PC-9 (cell line): ENCODE data around the gene GRIN3A. TPM values are rescaled to one million over a fixed set of nuclear protein-coding genes. Genes with fewer than 3 reads are reported as not detected.

Source experiments
- BruUV-seq: library from RNA; stranded (reverse); fragments of 400-500 nt; replicated peaks from 2 replicates; lab custom pipeline; 2021; lab: Mats Ljungman, UMichigan
- CTCF ChIA-PET: fragments of 300-600 bp; sonication (Branson Sonifier 250); formaldehyde crosslinking; loops from one replicate; lab custom pipeline; 2022; ENCODE audit warnings: antibody characterized with exemption; lab: Charles Lee
- POLR2A ChIA-PET: fragments of 300-600 bp; sonication (Branson Sonifier 250); formaldehyde crosslinking; loops from one replicate; lab custom pipeline; 2022; ENCODE audit warnings: antibody characterized with exemption; ENCODE audit not compliant: unreplicated experiment; lab: Charles Lee
- DNase-seq, 2 experiments: peaks; one replicate each; pipeline versions ENCODE4 v3.0.0 to v3.0.0-alpha.2; 2015 to 2022; ENCODE audit warnings: mixed read lengths in 1 of 2
- H2AFZ ChIP-seq: fragments of 200-600 bp; sonication (generic); 2 replicates; pipeline ENCODE4 v1.8.1; 2017; ENCODE audit warnings: antibody characterized with exemption
- H3F3A ChIP-seq: fragments of 200-600 bp; sonication (generic); 2 replicates; pipeline ENCODE4 v1.8.1; 2017; ENCODE audit warnings: antibody characterized with exemption, mild to moderate bottlenecking, low read depth; ENCODE audit not compliant: insufficient read depth
- H3K27ac ChIP-seq: fragments of 200-600 bp; sonication (generic); 2 replicates; pipeline ENCODE4 v1.6.1; 2016; ENCODE audit warnings: mixed run types
- H3K27me3 ChIP-seq: fragments of 200-600 bp; sonication (generic); 2 replicates; pipeline ENCODE4 v1.6.1; 2016; ENCODE audit warnings: low read depth, mixed run types; ENCODE audit not compliant: insufficient read depth
- H3K36me3 ChIP-seq: fragments of 200-600 bp; sonication (generic); 2 replicates; pipeline ENCODE4 v1.6.1; 2016; ENCODE audit warnings: low read depth, mixed run types
- H3K4me1 ChIP-seq: fragments of 200-600 bp; sonication (generic); replicated peaks from 2 replicates; pipeline ENCODE4 v1.6.1; 2016; ENCODE audit warnings: mixed run types; ENCODE audit not compliant: insufficient read depth
- H3K4me2 ChIP-seq: fragments of 200-600 bp; sonication (generic); 2 replicates; pipeline ENCODE4 v1.6.1; 2017; ENCODE audit warnings: mixed run types
- H3K4me3 ChIP-seq: fragments of 200-600 bp; sonication (generic); 2 replicates; pipeline ENCODE4 v1.6.1; 2016; ENCODE audit warnings: mixed run types
- H3K79me2 ChIP-seq: fragments of 200-600 bp; sonication (generic); 2 replicates; pipeline ENCODE4 v1.6.1; 2017; ENCODE audit warnings: low read depth, mixed run types
- H3K9me2 ChIP-seq: fragments of 200-600 bp; sonication (generic); 2 replicates; pipeline ENCODE4 v1.8.1; 2017; ENCODE audit warnings: mild to moderate bottlenecking; ENCODE audit not compliant: insufficient read depth
- H3K9me3 ChIP-seq: fragments of 200-600 bp; sonication (generic); 2 replicates; pipeline ENCODE4 v1.8.1; 2016; ENCODE audit warnings: low read depth; ENCODE audit not compliant: insufficient read depth
- H4K20me1 ChIP-seq: fragments of 200-600 bp; sonication (generic); 2 replicates; pipeline ENCODE4 v1.8.1; 2017; ENCODE audit not compliant: insufficient read depth
- EZH2 ChIP-seq: fragments of 200-600 bp; sonication (generic); IDR thresholded peaks from 2 replicates; pipeline ENCODE4 v1.8.0; 2017; ENCODE audit warnings: antibody characterized with exemption, low read depth
- intact Hi-C: fragments of 100-400 bp; cut with micrococcal nuclease; formaldehyde crosslinking; loops from one replicate; pipeline ENCODE4 v1.10.0; 2022; ENCODE audit not compliant: unreplicated experiment
- total RNA-seq: library from RNA; stranded (reverse); gene quantifications from 2 replicates; pipeline ENCODE4 v1.2.3, GENCODE V29; 2021
- TF ChIP-seq, protein P1 (sequence below): fragments of 200-600 bp; sonication (generic); conservative IDR thresholded peaks from 2 replicates; pipeline ENCODE4 v1.6.1; 2017; ENCODE audit warnings: mixed run types, antibody characterized with exemption, mild to moderate bottlenecking, moderate library complexity

Gene GRIN3A
- total RNA-seq, 1 experiment from 2014 or later = not detected

DNA sequence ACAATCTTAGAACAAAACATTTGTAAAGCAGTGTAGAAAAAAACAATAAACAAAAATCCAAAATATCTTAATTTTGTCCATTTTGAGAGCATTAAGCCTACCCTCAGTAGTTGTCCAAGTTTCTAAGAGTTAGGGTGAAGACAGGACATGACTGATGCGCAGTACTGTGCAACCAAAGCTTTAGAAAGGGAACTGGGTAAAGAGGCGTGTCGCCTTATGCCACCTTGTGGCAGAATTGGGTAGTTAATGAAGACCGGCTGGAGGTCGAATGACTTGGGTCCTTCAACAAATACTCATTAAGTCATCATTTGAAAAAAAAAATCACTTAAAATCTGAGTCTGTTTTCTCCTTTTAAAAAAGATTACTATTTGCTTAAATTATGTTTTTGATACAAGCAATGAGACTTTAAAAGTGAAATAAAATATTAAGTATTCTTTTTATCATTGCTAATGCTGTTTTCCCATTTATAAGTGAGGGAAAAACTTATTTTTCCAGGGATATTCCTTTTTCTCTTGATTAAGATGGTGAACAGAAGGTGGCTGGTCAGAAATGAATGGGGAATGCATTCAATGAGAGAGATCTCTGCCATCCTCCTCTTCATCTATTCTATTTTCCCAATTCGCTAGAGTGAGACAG, 208.3 kb downstream of the GRIN3A start:
- intact Hi-C loops = loop anchor here (1.0 kb wide), 1 partner anchor 71 kb away; no protein-coding TSS in a partner anchor
- BruUV-seq = no TSS peak
- CTCF ChIA-PET = interaction anchor here (0.5 to 2.0 kb wide), 2 partner anchors 71 to 81 kb away, joined by 4 to 9 read pairs; no protein-coding TSS in a partner anchor

DNA sequence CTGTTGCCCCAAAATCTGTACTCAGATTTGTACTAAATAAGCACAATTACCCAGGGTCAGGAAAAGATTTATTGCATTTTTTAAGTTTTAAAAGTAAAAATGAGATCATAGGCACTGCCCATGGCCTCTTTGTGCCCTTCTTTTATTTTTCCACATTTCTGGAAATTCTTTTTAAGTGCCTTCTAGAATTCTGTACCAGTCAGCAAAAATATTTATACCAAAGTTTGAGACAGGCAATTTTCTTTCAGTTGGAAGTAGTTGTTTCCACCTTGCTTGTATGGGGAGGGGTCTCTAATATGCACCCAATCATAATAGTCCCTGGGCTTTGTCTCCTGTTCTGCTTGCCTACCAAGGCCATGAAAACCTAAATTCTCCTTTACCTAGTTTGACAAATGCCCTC, 210.4 kb downstream of the GRIN3A start:
- H3K4me3 ChIP-seq = no peak overlapping the region
- BruUV-seq = no TSS peak
- no peak overlapping the region for H2AFZ ChIP-seq
- no peak overlapping the region for H3K27ac ChIP-seq
- H4K20me1 ChIP-seq = no peaks in the 10 kb centered on the region
- no peaks in the 10 kb centered on the region for H3K27me3 ChIP-seq
- no peaks in the 10 kb centered on the region for H3K36me3 ChIP-seq
- H3K79me2 ChIP-seq = no peaks in the 10 kb centered on the region
- no peaks in the 10 kb centered on the region for H3K9me2 ChIP-seq
- TF ChIP-seq, protein P1, sequence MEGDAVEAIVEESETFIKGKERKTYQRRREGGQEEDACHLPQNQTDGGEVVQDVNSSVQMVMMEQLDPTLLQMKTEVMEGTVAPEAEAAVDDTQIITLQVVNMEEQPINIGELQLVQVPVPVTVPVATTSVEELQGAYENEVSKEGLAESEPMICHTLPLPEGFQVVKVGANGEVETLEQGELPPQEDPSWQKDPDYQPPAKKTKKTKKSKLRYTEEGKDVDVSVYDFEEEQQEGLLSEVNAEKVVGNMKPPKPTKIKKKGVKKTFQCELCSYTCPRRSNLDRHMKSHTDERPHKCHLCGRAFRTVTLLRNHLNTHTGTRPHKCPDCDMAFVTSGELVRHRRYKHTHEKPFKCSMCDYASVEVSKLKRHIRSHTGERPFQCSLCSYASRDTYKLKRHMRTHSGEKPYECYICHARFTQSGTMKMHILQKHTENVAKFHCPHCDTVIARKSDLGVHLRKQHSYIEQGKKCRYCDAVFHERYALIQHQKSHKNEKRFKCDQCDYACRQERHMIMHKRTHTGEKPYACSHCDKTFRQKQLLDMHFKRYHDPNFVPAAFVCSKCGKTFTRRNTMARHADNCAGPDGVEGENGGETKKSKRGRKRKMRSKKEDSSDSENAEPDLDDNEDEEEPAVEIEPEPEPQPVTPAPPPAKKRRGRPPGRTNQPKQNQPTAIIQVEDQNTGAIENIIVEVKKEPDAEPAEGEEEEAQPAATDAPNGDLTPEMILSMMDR = no peak
- no peak for TF ChIP-seq EZH2
- DNase-seq = no peak
- ChIA-PET POLR2A (no interaction called here), CTCF (no interaction called here)
- no peaks in the 10 kb centered on the region; the same call in 1 of the 2 replicates for H3F3A ChIP-seq
- intact Hi-C loops = no loop called here
- H3K4me2 ChIP-seq = no peak overlapping the region
- peaks cover 4% of the 10 kb centered on the region for H3K4me1 ChIP-seq
- H3K9me3 ChIP-seq = no peaks in the 10 kb centered on the region

More for the DNA sequence above, 208.3 kb downstream of the GRIN3A start:
- Histone ChIP-seq H3K9me2 (no peaks in the 10 kb centered on the region), H3K27me3 (no peaks in the 10 kb centered on the region), H3K4me1 (peaks cover 9% of the 10 kb centered on the region), H3K27ac (no peak overlapping the region), H4K20me1 (no peaks in the 10 kb centered on the region), H2AFZ (no peak overlapping the region), H3F3A (peaks cover 4% of the 10 kb centered on the region), H3K9me3 (no peaks in the 10 kb centered on the region), H3K79me2 (peaks cover 11% of the 10 kb centered on the region), H3K4me3 (no peak overlapping the region), H3K36me3 (0 out of 2 replicates have a peak, but pooled peaks cover under 1% of the 10 kb centered on the region), H3K4me2 (no peak overlapping the region)
- POLR2A ChIA-PET = no interaction called here
- TF ChIP-seq, protein P1 = peak; percentile 89
- TF ChIP-seq EZH2 = no peak
- peak; percentile 61 to 66 for DNase-seq

DNA sequence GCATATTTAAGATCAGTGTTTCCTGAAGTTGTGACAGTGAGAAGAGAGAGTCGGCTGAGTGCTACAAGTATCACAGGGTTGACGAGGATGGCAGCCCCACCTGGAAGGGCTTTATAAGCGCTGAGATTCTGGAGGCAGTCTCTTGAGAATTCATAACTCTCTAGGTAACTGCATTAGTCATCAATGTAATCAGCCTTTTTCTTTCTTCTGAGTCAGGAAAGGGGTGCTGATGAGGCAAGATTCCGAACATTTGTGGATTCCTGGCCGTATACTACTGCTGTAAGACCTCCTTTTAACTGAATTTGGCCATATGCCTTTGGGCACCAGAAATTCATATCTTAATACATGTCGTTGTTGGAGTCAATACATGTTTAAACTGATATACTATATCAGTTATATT, 211.4 kb downstream of the GRIN3A start:
- DNase-seq = no peak
- Histone ChIP-seq H3K27ac (no peak overlapping the region), H3K4me3 (no peak overlapping the region), H3K4me2 (no peak overlapping the region), H3K36me3 (no peaks in the 10 kb centered on the region), H3K27me3 (no peaks in the 10 kb centered on the region), H3K9me3 (no peaks in the 10 kb centered on the region), H2AFZ (no peak overlapping the region), H4K20me1 (no peaks in the 10 kb centered on the region), H3K9me2 (no peaks in the 10 kb centered on the region), H3K79me2 (no peaks in the 10 kb centered on the region), H3F3A (no peaks in the 10 kb centered on the region; the same call in 1 of the 2 replicates), H3K4me1 (no peaks in the 10 kb centered on the region)
- no peak for TF ChIP-seq EZH2
- TF ChIP-seq, protein P1 = no peak
- ChIA-PET POLR2A (no interaction called here), CTCF (no interaction called here)
- no TSS peak for BruUV-seq
- intact Hi-C loops = no loop called here
